ENCODE results near the gene CLPSL1. TPM values are rescaled to one million over a fixed set of nuclear protein-coding genes. Genes with fewer than 3 reads are reported as not detected.

Gene CLPSL1
- total and polyA plus RNA-seq, 4 donors = not detected

DNA sequence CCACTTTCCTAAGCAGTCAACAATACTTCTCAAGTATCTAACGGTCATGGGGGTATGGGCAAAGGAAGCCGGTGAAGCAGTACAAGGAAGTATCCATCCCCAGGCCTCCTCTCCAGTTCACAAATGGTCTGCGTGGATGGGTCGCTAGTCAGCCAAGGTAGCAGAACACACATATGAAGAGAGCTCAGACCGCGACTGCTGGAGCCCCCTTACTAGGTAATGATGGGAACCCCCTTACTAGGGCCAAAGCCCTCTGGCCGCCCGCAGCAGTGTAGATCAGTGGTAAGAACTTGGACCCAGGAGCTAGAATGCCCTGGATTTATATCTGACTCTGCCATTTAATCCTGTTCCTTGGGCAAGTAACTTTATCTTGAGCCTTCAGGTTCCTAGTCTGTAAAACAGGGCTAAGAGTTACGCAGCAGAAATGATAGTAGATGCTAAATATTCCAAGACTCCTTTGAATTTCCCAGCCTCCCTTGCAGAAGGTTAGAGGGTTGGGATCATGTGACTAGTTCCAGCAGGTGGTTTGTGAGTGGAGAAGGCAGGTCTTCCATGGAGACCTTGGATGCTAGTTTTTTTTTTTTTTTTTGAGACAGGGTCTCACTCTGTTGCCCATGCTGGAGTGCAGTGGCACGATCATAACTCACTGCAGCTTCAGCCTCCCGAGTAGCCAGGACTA lies 6.6 kb upstream of the CLPSL1 start:
- Histone ChIP-seq H3K4me1 (ENCODE audit: control insufficient read depth in 1 of 2, insufficient read depth in 2 of 2, low read length in 2 of 2) (no peaks in the 10 kb centered on the region), H3K36me3 (ENCODE audit: control insufficient read depth in 1 of 2, insufficient read depth in 2 of 2, low read length in 1 of 2) (no peaks in the 10 kb centered on the region), H3K9me3 (ENCODE audit: control insufficient read depth, low read length) (no peaks in the 10 kb centered on the region), H3K27me3 (ENCODE audit: control insufficient read depth in 1 of 2, insufficient read depth in 2 of 2, low read length in 1 of 2) (no peaks in the 10 kb centered on the region), H3K27ac (ENCODE audit: low read depth in 1 of 2, low read length in 2 of 2) (no peak overlapping the region), H3K4me3 (ENCODE audit: low read length in 2 of 2) (no peak overlapping the region)
- DNase-seq = no peak
- no peak for ATAC-seq (ENCODE audit: low FRiP score)
- intact Hi-C loops (cut with DNase I) = no loop called here
- WGBS, 2 donors = 74 to 82% methylated on average over 11 of the region's 11 CpGs

DNA sequence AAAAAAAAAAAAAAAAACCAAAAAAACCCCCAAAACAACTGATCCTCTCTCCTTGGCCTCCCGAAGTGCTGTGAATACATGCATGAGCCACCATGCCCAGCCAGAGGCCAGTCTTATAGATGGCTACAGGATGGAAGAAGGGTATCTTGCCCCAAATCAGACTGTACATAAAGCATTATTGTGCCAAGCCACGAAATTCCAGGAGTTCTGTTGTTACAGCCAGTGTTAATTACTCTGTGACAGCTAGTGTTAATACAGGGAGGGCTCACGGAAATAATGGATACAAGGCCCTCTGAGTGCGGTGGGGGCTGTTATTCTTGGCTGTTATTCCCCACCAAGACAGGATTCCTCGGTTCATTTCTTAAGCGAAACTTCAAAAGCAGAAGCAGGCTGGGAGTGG lies 5.8 kb upstream of the CLPSL1 start:
- Histone ChIP-seq H3K27ac (ENCODE audit: low read depth in 1 of 2, low read length in 2 of 2) (no peak overlapping the region), H3K4me3 (ENCODE audit: low read length in 2 of 2) (no peak overlapping the region), H3K9me3 (ENCODE audit: control insufficient read depth, low read length) (no peaks in the 10 kb centered on the region), H3K27me3 (ENCODE audit: control insufficient read depth in 1 of 2, insufficient read depth in 2 of 2, low read length in 1 of 2) (no peaks in the 10 kb centered on the region), H3K36me3 (ENCODE audit: control insufficient read depth in 1 of 2, insufficient read depth in 2 of 2, low read length in 1 of 2) (no peaks in the 10 kb centered on the region), H3K4me1 (ENCODE audit: control insufficient read depth in 1 of 2, insufficient read depth in 2 of 2, low read length in 2 of 2) (no peaks in the 10 kb centered on the region)
- DNase-seq (no peak), ATAC-seq (ENCODE audit: low FRiP score) (no peak)
- intact Hi-C loops (cut with DNase I) = no loop called here
- 30 to 47% methylated on average over 6 of the region's 6 CpGs for WGBS, 2 donors

DNA sequence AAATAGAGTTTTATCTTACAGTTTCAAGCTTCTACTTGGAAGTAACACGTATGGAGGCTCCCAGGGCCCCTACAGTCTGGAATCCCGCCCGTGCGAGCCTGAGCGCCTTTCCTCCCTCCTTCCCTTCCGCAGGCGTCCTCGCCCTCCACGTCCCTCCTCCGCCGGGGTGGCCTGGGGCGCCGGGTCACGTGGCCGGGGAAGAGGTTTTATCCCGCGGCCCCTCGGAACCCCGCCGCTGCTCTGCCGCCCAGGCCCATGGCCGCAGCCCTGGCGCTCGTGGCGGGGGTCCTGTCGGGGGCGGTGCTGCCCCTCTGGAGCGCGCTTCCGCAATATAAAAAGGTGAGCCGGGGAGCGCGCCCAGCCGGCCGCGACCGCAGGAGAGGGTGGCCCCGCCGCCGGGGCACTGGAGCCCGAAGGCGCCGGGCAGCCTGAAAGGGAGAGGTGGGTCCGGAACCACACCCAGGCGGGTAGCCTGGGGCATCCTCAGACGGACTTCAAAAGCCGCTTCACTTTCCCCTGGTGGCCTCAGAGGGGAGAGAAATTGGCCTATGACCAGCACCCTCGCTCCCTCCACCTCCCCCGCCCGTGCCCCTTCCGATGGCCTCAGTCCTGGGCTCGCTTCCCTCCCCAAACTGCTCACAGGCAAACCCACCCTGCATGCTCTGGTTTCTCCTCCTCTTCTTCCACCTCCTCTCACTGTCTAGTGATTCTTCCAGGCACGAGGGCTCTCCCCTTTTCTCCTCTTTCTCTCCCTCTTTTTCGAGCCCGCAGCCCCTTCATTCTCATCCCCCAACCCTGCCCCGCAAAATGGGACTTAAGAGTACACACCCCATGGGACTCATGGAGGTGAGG lies 4.2 kb upstream of the CLPSL1 start, which contains the start of gene CLPSL2:
CLPSL2 (plus strand) TSS at position 235 of the 852 bp plus-strand sequence; CDS start at position 256, 21 bp downstream.
- Histone ChIP-seq H3K36me3 (ENCODE audit: control insufficient read depth in 1 of 2, insufficient read depth in 2 of 2, low read length in 1 of 2) (no peaks in the 10 kb centered on the region), H3K4me1 (ENCODE audit: control insufficient read depth in 1 of 2, insufficient read depth in 2 of 2, low read length in 2 of 2) (no peaks in the 10 kb centered on the region), H3K4me3 (ENCODE audit: low read length in 2 of 2) (peak within 1 kb of the TSS in 1 of 2 donors; percentile 37), H3K9me3 (ENCODE audit: control insufficient read depth, low read length) (no peaks in the 10 kb centered on the region), H3K27me3 (ENCODE audit: control insufficient read depth in 1 of 2, insufficient read depth in 2 of 2, low read length in 1 of 2) (no peaks in the 10 kb centered on the region), H3K27ac (ENCODE audit: low read depth in 1 of 2, low read length in 2 of 2) (no peak within 1 kb of the TSS)
- ATAC-seq (ENCODE audit: low FRiP score) = no peak
- 2 to 3% methylated on average over 48 to 56 of the region's 56 CpGs for WGBS, 2 donors
- intact Hi-C loops (cut with DNase I) = no loop called here
- DNase-seq = no peak

DNA sequence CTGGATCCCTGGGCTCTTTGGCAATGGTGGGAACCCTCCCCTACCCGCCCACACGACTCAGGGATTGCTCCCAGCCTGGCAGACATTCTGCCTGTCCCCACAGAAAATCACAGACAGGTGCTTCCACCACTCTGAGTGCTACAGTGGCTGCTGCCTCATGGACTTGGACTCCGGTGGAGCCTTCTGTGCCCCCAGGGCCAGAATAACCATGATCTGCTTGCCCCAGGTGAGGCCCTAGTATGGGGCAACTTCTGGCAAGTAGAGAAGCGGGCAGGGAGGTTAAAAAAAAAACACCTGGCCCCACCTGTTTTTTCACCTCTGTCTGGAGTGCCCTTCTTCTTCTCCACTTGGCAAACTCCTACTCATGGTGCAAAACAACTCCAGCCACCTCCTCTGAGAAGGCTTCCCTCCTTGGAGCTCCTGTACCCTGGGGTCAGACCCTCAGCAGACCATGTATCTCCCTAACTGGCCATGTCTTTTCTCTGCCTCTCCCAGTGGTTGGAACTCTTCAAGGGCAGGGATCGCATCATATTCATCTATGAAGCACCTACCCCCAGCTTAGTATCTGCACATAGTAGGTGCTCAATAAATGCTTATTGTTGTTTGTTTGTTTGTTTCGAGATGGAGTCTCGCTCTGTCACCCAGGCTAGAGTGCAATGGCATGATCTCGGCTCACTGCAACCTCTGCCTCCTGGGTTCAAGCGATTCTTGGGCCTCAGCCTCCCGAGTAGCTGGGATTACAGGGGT lies 3.3 kb upstream of the CLPSL1 start:
- ATAC-seq (ENCODE audit: low FRiP score) (no peak), DNase-seq (no peak)
- WGBS, 2 donors = 74 to 85% methylated on average over 10 of the region's 10 CpGs
- Histone ChIP-seq H3K27ac (ENCODE audit: low read depth in 1 of 2, low read length in 2 of 2) (no peak overlapping the region), H3K27me3 (ENCODE audit: control insufficient read depth in 1 of 2, insufficient read depth in 2 of 2, low read length in 1 of 2) (no peaks in the 10 kb centered on the region), H3K9me3 (ENCODE audit: control insufficient read depth, low read length) (no peaks in the 10 kb centered on the region), H3K4me3 (ENCODE audit: low read length in 2 of 2) (no peak overlapping the region), H3K36me3 (ENCODE audit: control insufficient read depth in 1 of 2, insufficient read depth in 2 of 2, low read length in 1 of 2) (no peaks in the 10 kb centered on the region), H3K4me1 (ENCODE audit: control insufficient read depth in 1 of 2, insufficient read depth in 2 of 2, low read length in 2 of 2) (no peaks in the 10 kb centered on the region)
- intact Hi-C loops (cut with DNase I) = no loop called here

DNA sequence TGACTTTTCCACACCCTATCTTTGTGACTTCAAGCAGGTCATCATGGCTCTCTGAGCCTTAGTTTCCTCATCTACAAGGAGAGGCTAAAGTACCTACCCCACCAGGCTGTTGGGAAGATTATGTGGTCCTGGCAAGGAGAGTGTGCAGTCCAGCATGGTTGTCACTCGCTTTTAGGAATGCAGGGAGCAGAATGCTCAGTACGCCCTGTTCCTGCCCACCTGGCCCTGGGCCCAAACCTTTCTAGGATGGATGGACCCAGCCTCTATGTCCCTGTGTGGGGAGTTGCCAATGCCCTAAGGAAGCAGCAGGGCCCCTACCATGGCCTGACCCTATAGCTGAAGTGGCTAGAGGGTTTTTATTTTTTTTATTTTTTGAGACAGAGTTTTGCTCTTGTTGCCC lies 2.4 kb upstream of the CLPSL1 start:
- no peaks in the 10 kb centered on the region for H3K9me3 ChIP-seq (ENCODE audit: control insufficient read depth, low read length)
- intact Hi-C loops (cut with DNase I) = no loop called here
- ATAC-seq (ENCODE audit: low FRiP score) = no peak

DNA sequence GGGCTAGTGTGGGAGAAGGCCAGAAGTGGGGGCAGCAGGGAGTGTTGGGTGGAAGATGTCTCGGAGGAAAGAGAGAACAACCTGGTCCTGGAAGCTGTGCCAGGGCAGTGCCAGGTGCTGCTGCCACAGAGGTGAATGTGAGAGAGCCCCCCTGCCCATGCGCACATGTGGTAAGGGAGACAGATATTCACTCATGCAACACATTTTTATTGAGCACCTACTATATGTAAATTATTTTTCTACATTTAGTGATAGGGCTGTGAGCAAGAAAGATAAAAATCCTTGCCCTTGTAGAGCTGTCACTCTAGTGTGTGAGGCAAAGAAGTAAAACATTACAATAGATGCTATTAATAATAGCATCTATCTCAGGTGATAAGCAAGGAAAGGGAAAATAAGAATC lies 471 bp downstream of the CLPSL1 start:
- intact Hi-C loops (cut with DNase I) = no loop called here
- ATAC-seq (ENCODE audit: low FRiP score) (no peak), DNase-seq (no peak)
- WGBS, 2 donors = 94 to 96% methylated on average over 2 of the region's 2 CpGs
- H3K4me3 ChIP-seq (ENCODE audit: low read length in 2 of 2) = no peak overlapping the region
- H3K27ac ChIP-seq (ENCODE audit: low read depth in 1 of 2, low read length in 2 of 2) = no peak overlapping the region
- H3K27me3 ChIP-seq (ENCODE audit: control insufficient read depth in 1 of 2, insufficient read depth in 2 of 2, low read length in 1 of 2) = no peaks in the 10 kb centered on the region
- H3K9me3 ChIP-seq (ENCODE audit: control insufficient read depth, low read length) = no peaks in the 10 kb centered on the region
- no peaks in the 10 kb centered on the region for H3K4me1 ChIP-seq (ENCODE audit: control insufficient read depth in 1 of 2, insufficient read depth in 2 of 2, low read length in 2 of 2)
- H3K36me3 ChIP-seq (ENCODE audit: control insufficient read depth in 1 of 2, insufficient read depth in 2 of 2, low read length in 1 of 2) = no peaks in the 10 kb centered on the region

More for the DNA sequence above, 2.4 kb upstream of the CLPSL1 start:
- Histone ChIP-seq H3K4me3 (ENCODE audit: low read length in 2 of 2) (no peak overlapping the region), H3K36me3 (ENCODE audit: control insufficient read depth in 1 of 2, insufficient read depth in 2 of 2, low read length in 1 of 2) (no peaks in the 10 kb centered on the region), H3K27me3 (ENCODE audit: control insufficient read depth in 1 of 2, insufficient read depth in 2 of 2, low read length in 1 of 2) (no peaks in the 10 kb centered on the region), H3K27ac (ENCODE audit: low read depth in 1 of 2, low read length in 2 of 2) (no peak overlapping the region), H3K4me1 (ENCODE audit: control insufficient read depth in 1 of 2, insufficient read depth in 2 of 2, low read length in 2 of 2) (no peaks in the 10 kb centered on the region)
- WGBS, 2 donors = 64 to 67% methylated on average over 2 of the region's 2 CpGs
- DNase-seq = no peak

DNA sequence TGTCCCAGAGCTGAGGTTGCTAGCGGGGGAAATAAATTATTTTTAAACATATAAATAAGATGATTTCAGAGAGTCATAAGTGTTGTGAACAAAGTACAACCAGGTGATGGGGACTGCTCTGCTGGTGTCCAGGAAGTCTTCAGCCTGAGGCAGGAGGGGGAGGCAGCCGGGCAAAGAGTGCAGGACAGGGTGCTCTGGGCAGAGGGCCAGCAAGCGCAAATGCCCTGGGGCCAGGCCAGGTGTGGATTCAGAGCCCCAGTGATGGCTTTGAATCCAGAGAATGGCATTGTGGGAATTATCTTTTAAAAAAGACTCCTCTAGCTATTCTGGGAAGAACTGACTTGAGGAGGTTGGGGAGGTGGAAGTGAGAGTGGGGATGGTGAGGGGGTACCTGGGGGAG lies 1.6 kb downstream of the CLPSL1 start:
- no peak for ATAC-seq (ENCODE audit: low FRiP score)
- no peaks in the 10 kb centered on the region for H3K4me1 ChIP-seq (ENCODE audit: control insufficient read depth in 1 of 2, insufficient read depth in 2 of 2, low read length in 2 of 2)
- 57 to 58% methylated on average over 3 of the region's 3 CpGs for WGBS, 2 donors

DNA sequence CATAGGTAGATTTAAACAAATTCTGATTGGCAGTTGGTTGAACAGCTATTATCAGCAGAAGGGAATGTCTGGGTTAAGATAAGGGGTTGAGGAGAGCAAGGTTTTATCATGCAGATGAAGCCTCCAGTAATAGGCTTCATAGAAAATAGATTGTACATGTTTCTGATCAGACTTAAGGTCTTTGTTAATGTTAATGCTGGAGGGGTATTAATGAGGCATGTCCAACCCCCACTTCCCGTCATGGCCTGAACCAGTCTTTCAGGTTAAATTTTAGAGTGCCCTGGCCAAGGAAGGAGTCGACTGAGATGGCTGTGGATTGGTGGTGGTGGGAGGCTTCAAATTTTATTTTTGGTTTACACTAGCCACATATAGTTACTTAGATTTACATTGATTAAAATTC lies 3.4 kb downstream of the CLPSL1 start:
- 51 to 58% methylated on average over 2 of the region's 2 CpGs for whole genome bisulfite sequencing, 2 donors
- DNase-seq (no peak), ATAC-seq (ENCODE audit: low FRiP score) (no peak)
- intact Hi-C loops (cut with DNase I) = no loop called here
- Histone ChIP-seq H3K9me3 (ENCODE audit: control insufficient read depth, low read length) (no peaks in the 10 kb centered on the region), H3K36me3 (ENCODE audit: control insufficient read depth in 1 of 2, insufficient read depth in 2 of 2, low read length in 1 of 2) (no peaks in the 10 kb centered on the region), H3K4me3 (ENCODE audit: low read length in 2 of 2) (no peak overlapping the region), H3K27me3 (ENCODE audit: control insufficient read depth in 1 of 2, insufficient read depth in 2 of 2, low read length in 1 of 2) (no peaks in the 10 kb centered on the region), H3K27ac (ENCODE audit: low read depth in 1 of 2, low read length in 2 of 2) (no peak overlapping the region), H3K4me1 (ENCODE audit: control insufficient read depth in 1 of 2, insufficient read depth in 2 of 2, low read length in 2 of 2) (no peaks in the 10 kb centered on the region)

More for the DNA sequence above, 1.6 kb downstream of the CLPSL1 start:
- Histone ChIP-seq H3K4me3 (ENCODE audit: low read length in 2 of 2) (no peak overlapping the region), H3K27me3 (ENCODE audit: control insufficient read depth in 1 of 2, insufficient read depth in 2 of 2, low read length in 1 of 2) (no peaks in the 10 kb centered on the region), H3K9me3 (ENCODE audit: control insufficient read depth, low read length) (no peaks in the 10 kb centered on the region), H3K36me3 (ENCODE audit: control insufficient read depth in 1 of 2, insufficient read depth in 2 of 2, low read length in 1 of 2) (no peaks in the 10 kb centered on the region), H3K27ac (ENCODE audit: low read depth in 1 of 2, low read length in 2 of 2) (no peak overlapping the region)
- intact Hi-C loops (cut with DNase I) = no loop called here
- no peak for DNase-seq

Measured in aorta (tissue), 5 donors.